PFSK-1 (cell line): Measurements from ENCODE around the gene GPRC6A.

Experiments
- POLR2AphosphoS5 ChIP-seq: IDR thresholded peaks from 2 replicates; pipeline ENCODE4 v1.6.1; 2012; ENCODE audit warnings: low read depth, mild to moderate bottlenecking, control low read depth, low read length, moderate library complexity
- TAF1 ChIP-seq: IDR thresholded peaks from 2 replicates; pipeline ENCODE4 v1.6.1; 2012; ENCODE audit warnings: low read length, control low read depth, borderline replicate concordance; ENCODE audit not compliant: insufficient read depth

GRCh38 chr6:116766506-116767176 is 62.2 kb downstream of the GPRC6A start:
- TF ChIP-seq POLR2AphosphoS5 (no peak), TAF1 (no peak)
